ENCODE results near the gene EXD3.

- no peak for TF ChIP-seq CTCF (IDR thresholded peaks at IDR 0.05; ENCODE audit: insufficient read depth, low read length)
- TF ChIP-seq REST (IDR thresholded peaks at IDR 0.05; ENCODE audit: insufficient replicate concordance, low read depth): no peak
- no peak for TF ChIP-seq POLR2AphosphoS5 (IDR thresholded peaks at IDR 0.05; ENCODE audit: low read depth)
- TF ChIP-seq GABPA (IDR thresholded peaks at IDR 0.05; ENCODE audit: low read depth): no peak
Observed at GRCh38 chr9:137297966-137298365, 125.0 kb downstream of the EXD3 start.

Data from HL-60 (cell line).